Measurements from ENCODE around the gene UBAC2. TPM values are rescaled to one million over a fixed set of nuclear protein-coding genes. Genes with fewer than 3 reads are reported as not detected.

The UBAC2 gene
- total RNA-seq = 10 to 100 TPM; 39.0 to 46.1 TPM

- Mint-ChIP-seq H3K4me3 (peak within 1 kb of the TSS; percentile 94), H3K27ac (peak within 1 kb of the TSS; percentile 94), H3K9me3 (no peaks in the 10 kb centered on the region), H3K4me1 (peaks cover 38% of the 10 kb centered on the region), H3K27me3 (no peaks in the 10 kb centered on the region), H3K36me3 (ENCODE audit: low read depth) (peaks cover 52% of the 10 kb centered on the region)
- ATAC-seq (replicated peaks) = peak; percentile 76
Observed at GRCh38 chr13:99200432-99201167, at the start of gene UBAC2. TSS of gene UBAC2 (plus strand) at chr13:99200854. CDS start at chr13:99200909, 55 bp downstream.

- Mint-ChIP-seq H3K9me3 (no peaks in the 10 kb centered on the region), H3K4me3 (peak overlapping the region; percentile 11), H3K4me1 (peaks cover 6% of the 10 kb centered on the region), H3K27ac (peak overlapping the region; percentile 25), H3K36me3 (ENCODE audit: low read depth) (no peaks in the 10 kb centered on the region), H3K27me3 (no peaks in the 10 kb centered on the region)
- peak; percentile 98 for ATAC-seq (replicated peaks)
Observed at GRCh38 chr13:99151516-99151915, 49.1 kb upstream of the UBAC2 start.

- no peaks in the 10 kb centered on the region for H3K27me3 Mint-ChIP-seq
- no peak overlapping the region for H3K4me3 Mint-ChIP-seq
- H3K27ac Mint-ChIP-seq = no peak overlapping the region
- H3K9me3 Mint-ChIP-seq = no peaks in the 10 kb centered on the region
- peaks cover 6% of the 10 kb centered on the region for H3K4me1 Mint-ChIP-seq
- ATAC-seq (replicated peaks) = no peak
- H3K36me3 Mint-ChIP-seq (ENCODE audit: low read depth) = no peaks in the 10 kb centered on the region
Observed at GRCh38 chr13:99153219-99153618, 47.4 kb upstream of the UBAC2 start.

- peaks cover 4% of the 10 kb centered on the region for H3K27me3 Mint-ChIP-seq
Observed at GRCh38 chr13:99154064-99154463, 46.6 kb upstream of the UBAC2 start.

GRCh38 chr13:99155821-99156220 is 44.8 kb upstream of the UBAC2 start:
- Mint-ChIP-seq H3K4me3 (no peak overlapping the region), H3K36me3 (ENCODE audit: low read depth) (no peaks in the 10 kb centered on the region), H3K27ac (no peak overlapping the region), H3K4me1 (peaks cover 10% of the 10 kb centered on the region), H3K9me3 (no peaks in the 10 kb centered on the region), H3K27me3 (peaks cover 7% of the 10 kb centered on the region)
- no peak for ATAC-seq (replicated peaks)

More at GRCh38 chr13:99154064-99154463, 46.6 kb upstream of the UBAC2 start:
- Mint-ChIP-seq H3K4me3 (no peak overlapping the region), H3K9me3 (no peaks in the 10 kb centered on the region), H3K4me1 (peaks cover 10% of the 10 kb centered on the region), H3K27ac (no peak overlapping the region), H3K36me3 (ENCODE audit: low read depth) (no peaks in the 10 kb centered on the region)
- no peak for ATAC-seq (replicated peaks)

GRCh38 chr13:99157046-99157445 is 43.6 kb upstream of the UBAC2 start:
- no peaks in the 10 kb centered on the region for H3K9me3 Mint-ChIP-seq
- H3K4me3 Mint-ChIP-seq = no peak overlapping the region
- ATAC-seq (replicated peaks) = no peak
- H3K4me1 Mint-ChIP-seq = peaks cover 4% of the 10 kb centered on the region
- H3K36me3 Mint-ChIP-seq (ENCODE audit: low read depth) = no peaks in the 10 kb centered on the region
- H3K27ac Mint-ChIP-seq = no peak overlapping the region
- peaks cover 7% of the 10 kb centered on the region for H3K27me3 Mint-ChIP-seq

- Mint-ChIP-seq H3K36me3 (ENCODE audit: low read depth) (no peaks in the 10 kb centered on the region), H3K9me3 (no peaks in the 10 kb centered on the region), H3K4me3 (no peak overlapping the region), H3K27me3 (peaks cover 7% of the 10 kb centered on the region), H3K4me1 (peaks cover 4% of the 10 kb centered on the region), H3K27ac (no peak overlapping the region)
- ATAC-seq (replicated peaks) = no peak
Observed at GRCh38 chr13:99158846-99159245, 41.8 kb upstream of the UBAC2 start.

- Mint-ChIP-seq H3K36me3 (ENCODE audit: low read depth) (no peaks in the 10 kb centered on the region), H3K27me3 (peaks cover 7% of the 10 kb centered on the region), H3K27ac (no peak overlapping the region), H3K4me1 (peaks cover 4% of the 10 kb centered on the region), H3K9me3 (no peaks in the 10 kb centered on the region), H3K4me3 (no peak overlapping the region)
- ATAC-seq (replicated peaks) = no peak
Observed at GRCh38 chr13:99159331-99160061, 41.2 kb upstream of the UBAC2 start.

- Mint-ChIP-seq H3K4me3 (no peak overlapping the region), H3K27ac (no peak overlapping the region), H3K9me3 (no peaks in the 10 kb centered on the region), H3K4me1 (peaks cover 4% of the 10 kb centered on the region), H3K27me3 (peaks cover 7% of the 10 kb centered on the region), H3K36me3 (ENCODE audit: low read depth) (no peaks in the 10 kb centered on the region)
- ATAC-seq (replicated peaks) = no peak
Observed at GRCh38 chr13:99160415-99160814, 40.2 kb upstream of the UBAC2 start.

- Mint-ChIP-seq H3K4me1 (peaks cover 4% of the 10 kb centered on the region), H3K9me3 (no peaks in the 10 kb centered on the region), H3K36me3 (ENCODE audit: low read depth) (no peaks in the 10 kb centered on the region), H3K4me3 (no peak overlapping the region), H3K27ac (no peak overlapping the region), H3K27me3 (peaks cover 7% of the 10 kb centered on the region)
- no peak for ATAC-seq (replicated peaks)
Observed at GRCh38 chr13:99161512-99161911, 39.1 kb upstream of the UBAC2 start.

- Mint-ChIP-seq H3K4me3 (no peak overlapping the region), H3K27ac (no peak overlapping the region), H3K27me3 (peaks cover 7% of the 10 kb centered on the region), H3K4me1 (peaks cover 4% of the 10 kb centered on the region), H3K36me3 (ENCODE audit: low read depth) (no peaks in the 10 kb centered on the region), H3K9me3 (no peaks in the 10 kb centered on the region)
- ATAC-seq (replicated peaks) = no peak
Observed at GRCh38 chr13:99162567-99163361, 37.9 kb upstream of the UBAC2 start.

- Mint-ChIP-seq H3K27me3 (peaks cover 3% of the 10 kb centered on the region), H3K27ac (no peak overlapping the region), H3K36me3 (ENCODE audit: low read depth) (no peaks in the 10 kb centered on the region), H3K9me3 (no peaks in the 10 kb centered on the region), H3K4me3 (no peak overlapping the region), H3K4me1 (no peaks in the 10 kb centered on the region)
- no peak for ATAC-seq (replicated peaks)
Observed at GRCh38 chr13:99164226-99164625, 36.4 kb upstream of the UBAC2 start.

- Mint-ChIP-seq H3K27ac (no peak overlapping the region), H3K4me3 (no peak overlapping the region), H3K27me3 (no peaks in the 10 kb centered on the region), H3K4me1 (no peaks in the 10 kb centered on the region), H3K9me3 (no peaks in the 10 kb centered on the region), H3K36me3 (ENCODE audit: low read depth) (no peaks in the 10 kb centered on the region)
- no peak for ATAC-seq (replicated peaks)
Observed at GRCh38 chr13:99165753-99166587, 34.7 kb upstream of the UBAC2 start.

- no peak overlapping the region for H3K4me3 Mint-ChIP-seq
- peaks cover 5% of the 10 kb centered on the region for H3K4me1 Mint-ChIP-seq
- no peaks in the 10 kb centered on the region for H3K9me3 Mint-ChIP-seq
- no peak overlapping the region for H3K27ac Mint-ChIP-seq
- H3K27me3 Mint-ChIP-seq = no peaks in the 10 kb centered on the region
- no peaks in the 10 kb centered on the region for H3K36me3 Mint-ChIP-seq (ENCODE audit: low read depth)
- no peak for ATAC-seq (replicated peaks)
Observed at GRCh38 chr13:99172951-99173350, 27.7 kb upstream of the UBAC2 start.

Data from activated T-helper 17 cell treated with anti-CD3 and anti-CD28 coated beads, Interleukin-2, amount 50 U/mL, for 72 hours (primary cell).